ENCODE measurements around the gene RABGGTA. TPM values are rescaled to one million over a fixed set of nuclear protein-coding genes. Genes with fewer than 3 reads are reported as not detected.

Gene RABGGTA
- total RNA-seq, 1 donor from 2014 or later = 54.9 TPM

DNA sequence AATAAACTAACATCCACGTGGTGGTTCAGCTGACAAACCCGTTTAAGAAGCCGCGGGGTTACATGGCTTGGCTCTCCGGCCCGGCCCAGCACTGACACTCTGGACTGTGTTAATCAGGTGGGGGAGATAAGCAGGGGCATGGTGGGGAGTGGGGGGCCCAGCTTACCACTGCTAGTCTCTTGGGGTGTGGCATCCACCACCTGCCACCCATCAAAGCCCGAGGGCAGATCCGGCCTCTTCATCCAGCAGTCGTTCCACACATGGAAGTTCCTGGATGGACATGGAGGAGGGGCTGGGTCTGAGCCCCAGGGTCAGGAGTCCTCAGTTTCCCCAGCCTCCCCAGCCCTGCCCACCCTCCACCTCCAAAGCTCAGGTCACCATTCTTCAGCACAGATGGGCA is 13.3 kb downstream of the RABGGTA start:
- no peaks in the 10 kb centered on the region for H3K4me1 ChIP-seq
- H3K9me3 ChIP-seq = no peaks in the 10 kb centered on the region
- no peak overlapping the region for H3K27ac ChIP-seq
- no peaks in the 10 kb centered on the region for H3K27me3 ChIP-seq
- DNase-seq (ENCODE audit: low spot score in 2 of 2) = no peak
- H3K4me3 ChIP-seq = no peak overlapping the region
- TF ChIP-seq, protein P1, sequence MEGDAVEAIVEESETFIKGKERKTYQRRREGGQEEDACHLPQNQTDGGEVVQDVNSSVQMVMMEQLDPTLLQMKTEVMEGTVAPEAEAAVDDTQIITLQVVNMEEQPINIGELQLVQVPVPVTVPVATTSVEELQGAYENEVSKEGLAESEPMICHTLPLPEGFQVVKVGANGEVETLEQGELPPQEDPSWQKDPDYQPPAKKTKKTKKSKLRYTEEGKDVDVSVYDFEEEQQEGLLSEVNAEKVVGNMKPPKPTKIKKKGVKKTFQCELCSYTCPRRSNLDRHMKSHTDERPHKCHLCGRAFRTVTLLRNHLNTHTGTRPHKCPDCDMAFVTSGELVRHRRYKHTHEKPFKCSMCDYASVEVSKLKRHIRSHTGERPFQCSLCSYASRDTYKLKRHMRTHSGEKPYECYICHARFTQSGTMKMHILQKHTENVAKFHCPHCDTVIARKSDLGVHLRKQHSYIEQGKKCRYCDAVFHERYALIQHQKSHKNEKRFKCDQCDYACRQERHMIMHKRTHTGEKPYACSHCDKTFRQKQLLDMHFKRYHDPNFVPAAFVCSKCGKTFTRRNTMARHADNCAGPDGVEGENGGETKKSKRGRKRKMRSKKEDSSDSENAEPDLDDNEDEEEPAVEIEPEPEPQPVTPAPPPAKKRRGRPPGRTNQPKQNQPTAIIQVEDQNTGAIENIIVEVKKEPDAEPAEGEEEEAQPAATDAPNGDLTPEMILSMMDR (IDR thresholded peaks at IDR 0.05) = no peak
- H3K36me3 ChIP-seq = no peaks in the 10 kb centered on the region
- intact Hi-C loops (cut with DNase I) = no loop called here

DNA sequence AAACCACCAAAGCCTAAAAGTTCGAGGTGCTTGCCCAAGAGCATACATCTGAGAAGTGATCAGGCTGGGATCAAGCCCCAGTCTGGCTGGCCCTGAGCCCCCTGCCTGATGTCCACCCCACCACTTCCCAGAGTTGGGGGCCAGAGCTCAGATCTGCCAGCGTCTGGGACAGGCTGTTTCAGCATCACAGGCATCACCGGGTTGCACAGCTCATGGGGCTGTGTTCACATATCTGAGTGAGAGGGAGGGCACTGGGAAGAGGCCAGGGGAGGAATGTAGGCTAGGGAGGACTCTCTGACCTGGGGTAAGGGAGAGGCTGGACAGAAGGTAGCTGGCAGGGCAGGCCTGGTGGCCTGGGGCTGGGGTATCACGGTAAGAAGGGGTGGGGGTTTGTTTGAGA is 14.4 kb downstream of the RABGGTA start:
- H3K27ac ChIP-seq = no peak overlapping the region
- DNase-seq (ENCODE audit: low spot score in 2 of 2) = no peak
- no peak overlapping the region for H3K4me3 ChIP-seq
- intact Hi-C loops (cut with DNase I) = no loop called here
- no peaks in the 10 kb centered on the region for H3K4me1 ChIP-seq
- no peaks in the 10 kb centered on the region for H3K36me3 ChIP-seq
- no peaks in the 10 kb centered on the region for H3K27me3 ChIP-seq
- TF ChIP-seq, protein P1 (IDR thresholded peaks at IDR 0.05) = no peak
- no peaks in the 10 kb centered on the region for H3K9me3 ChIP-seq

DNA sequence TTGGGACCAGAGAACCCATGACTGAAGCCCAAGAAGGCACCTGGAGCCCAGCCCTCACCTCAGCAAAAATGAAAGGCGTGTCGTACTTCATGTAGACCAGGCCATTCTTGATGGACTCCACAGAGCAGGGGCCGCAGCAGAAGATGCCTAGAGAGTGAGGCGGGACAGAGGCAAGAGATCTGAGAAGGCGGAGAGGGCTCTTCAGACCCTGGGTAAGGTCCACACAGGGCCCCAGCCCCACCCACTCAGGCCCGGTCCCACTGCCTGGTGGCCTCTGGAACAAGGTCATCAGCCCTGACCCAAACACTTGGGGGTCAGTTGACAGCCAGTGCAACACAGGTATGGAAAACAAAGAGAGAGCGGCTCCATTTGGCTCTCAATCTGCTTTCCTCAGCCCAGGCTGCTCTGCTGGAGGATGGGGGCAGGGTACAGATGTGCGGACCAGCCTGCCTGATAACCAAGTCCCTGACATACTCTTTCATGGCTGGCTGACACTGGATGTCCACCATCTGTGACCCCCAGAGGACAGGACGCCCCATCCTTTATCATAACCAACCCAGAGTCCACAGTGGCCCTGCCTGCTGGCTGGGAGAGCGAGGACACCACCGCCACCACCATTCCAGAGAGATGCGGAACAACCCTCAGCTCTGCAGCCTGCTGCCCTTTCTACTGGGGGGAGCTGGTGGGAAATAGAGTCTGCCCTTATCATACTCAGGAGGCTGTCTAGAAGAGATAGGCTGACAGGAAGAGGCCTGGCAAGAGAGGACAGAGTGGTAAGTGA is 15.3 kb downstream of the RABGGTA start:
- no peaks in the 10 kb centered on the region for H3K9me3 ChIP-seq
- no peak for DNase-seq (ENCODE audit: low spot score in 2 of 2)
- intact Hi-C loops (cut with DNase I) = no loop called here
- H3K4me1 ChIP-seq = no peaks in the 10 kb centered on the region
- no peaks in the 10 kb centered on the region for H3K36me3 ChIP-seq
- no peak overlapping the region for H3K27ac ChIP-seq
- TF ChIP-seq, protein P1 (IDR thresholded peaks at IDR 0.05) = no peak
- no peaks in the 10 kb centered on the region for H3K27me3 ChIP-seq
- H3K4me3 ChIP-seq = no peak overlapping the region

DNA sequence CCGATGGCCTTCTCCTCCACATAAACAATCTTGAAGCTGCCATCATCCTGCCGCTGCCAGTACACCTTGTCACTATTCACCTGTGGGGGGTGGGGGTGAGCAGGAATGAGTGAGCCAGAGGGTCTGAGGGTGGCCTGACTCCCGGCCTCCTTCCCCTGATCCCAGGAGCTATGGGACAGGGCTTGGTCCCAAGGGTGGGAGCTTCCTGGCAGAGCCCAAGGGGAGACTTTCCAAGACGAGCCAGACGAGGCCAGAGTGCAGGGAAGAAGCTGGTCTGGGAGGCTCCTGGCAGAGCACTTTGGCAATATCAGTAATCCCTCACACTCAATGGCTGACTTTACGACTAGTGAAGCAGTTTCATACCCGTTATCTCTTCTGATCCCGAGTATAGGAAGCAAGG is 16.0 kb downstream of the RABGGTA start:
- no peaks in the 10 kb centered on the region for H3K36me3 ChIP-seq
- no peak for DNase-seq (ENCODE audit: low spot score in 2 of 2)
- no peak overlapping the region for H3K4me3 ChIP-seq
- H3K4me1 ChIP-seq = no peaks in the 10 kb centered on the region
- TF ChIP-seq, protein P1 (IDR thresholded peaks at IDR 0.05) = no peak
- H3K27ac ChIP-seq = no peak overlapping the region
- no peaks in the 10 kb centered on the region for H3K27me3 ChIP-seq
- no peaks in the 10 kb centered on the region for H3K9me3 ChIP-seq
- intact Hi-C loops (cut with DNase I) = no loop called here

DNA sequence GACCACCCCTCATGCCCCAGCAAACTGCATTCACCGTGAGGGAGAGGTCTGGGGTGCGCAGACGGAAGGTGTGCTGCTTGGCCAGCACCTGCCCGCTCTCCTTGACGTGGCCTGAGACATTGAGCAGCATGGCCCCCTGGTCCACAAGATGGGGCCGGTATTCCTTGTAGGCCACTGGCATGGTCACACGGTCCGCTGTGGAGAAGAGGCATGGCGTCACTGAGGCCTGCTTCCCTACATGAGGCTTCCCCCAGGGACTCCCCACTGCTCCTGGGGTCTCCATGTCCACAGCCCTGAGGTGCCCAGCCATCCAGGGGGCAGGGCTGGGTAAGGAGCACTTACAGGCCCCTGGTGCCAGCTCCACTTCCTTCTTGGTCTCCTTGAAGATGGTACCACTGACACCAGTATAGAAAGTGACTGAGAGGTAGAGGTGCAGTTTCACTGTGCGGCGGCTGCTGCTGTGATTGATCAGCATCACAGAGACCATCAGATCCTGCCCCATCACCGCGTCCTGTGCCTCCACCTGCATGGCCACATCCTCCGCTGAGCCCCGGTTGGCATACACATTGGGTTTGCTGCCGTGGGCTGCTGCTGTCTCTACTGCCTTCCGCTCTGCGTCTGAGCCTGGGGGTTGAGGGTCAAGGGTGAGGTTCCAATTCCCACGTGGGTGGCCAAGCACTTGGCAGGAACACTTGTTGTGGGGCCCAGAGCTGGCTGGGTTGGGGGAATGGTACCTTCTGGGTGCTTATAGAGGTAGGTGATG is 16.6 kb downstream of the RABGGTA start:
- H3K4me1 ChIP-seq = no peaks in the 10 kb centered on the region
- H3K27ac ChIP-seq = no peak overlapping the region
- intact Hi-C loops (cut with DNase I) = no loop called here
- H3K4me3 ChIP-seq = no peak overlapping the region
- H3K27me3 ChIP-seq = no peaks in the 10 kb centered on the region
- TF ChIP-seq, protein P1 (IDR thresholded peaks at IDR 0.05) = no peak
- no peaks in the 10 kb centered on the region for H3K9me3 ChIP-seq
- no peaks in the 10 kb centered on the region for H3K36me3 ChIP-seq
- no peak for DNase-seq (ENCODE audit: low spot score in 2 of 2)
